CD4-positive, alpha-beta T cell (primary cell): ENCODE measurements around the gene CACNA2D3. TPM values are rescaled to one million over a fixed set of nuclear protein-coding genes. Genes with fewer than 3 reads are reported as not detected.

Experiments used
- ATAC-seq: fragments of 200-7000 bp; cut with Tn5 transposase; one replicate; pipeline ENCODE4 v1.10.0; 2022; ENCODE audit warnings: mild to moderate bottlenecking; ENCODE audit not compliant: poor library complexity
- CTCF ChIA-PET: fragments of 350-600 bp; sonication (Branson Sonifier 250); formaldehyde crosslinking; loops from one replicate; lab custom pipeline; 2021; ENCODE audit warnings: antibody characterized with exemption, inconsistent platforms; lab: Charles Lee
- POLR2A ChIA-PET: fragments of 350-600 bp; sonication (Branson Sonifier 250); formaldehyde crosslinking; loops from one replicate; lab custom pipeline; 2021; ENCODE audit warnings: antibody characterized with exemption, inconsistent platforms; lab: Charles Lee
- DNase-seq, 14 experiments: peaks; one replicate each; pipeline ENCODE4 v3.0.0-alpha.2; 2013 to 2020; ENCODE audit warnings: mixed read lengths in 2 of 14
- H3K27ac ChIP-seq, 2 donors: one replicate each; pipeline versions ENCODE4 v1.5.1 to v1.7.0; 2013; ENCODE audit warnings: low read length in 2 of 2, low read depth in 1 of 2, mild to moderate bottlenecking in 1 of 2
- H3K27me3 ChIP-seq, 2 experiments: 1 replicate in 1 of 2; 2 replicates in 1 of 2; pipeline versions ENCODE4 v1.6.1 to v1.7.0; 2013; ENCODE audit warnings: low read length in 2 of 2, control low read depth in 1 of 2, mild to moderate bottlenecking in 1 of 2, moderate library complexity in 1 of 2; ENCODE audit not compliant: insufficient read depth in 2 of 2, control insufficient read depth in 1 of 2
- H3K36me3 ChIP-seq: one replicate; pipeline ENCODE4 v1.6.1; 2013; ENCODE audit warnings: low read length, control low read depth; ENCODE audit not compliant: insufficient read depth
- H3K4me1 ChIP-seq: one replicate; pipeline ENCODE4 v1.6.1; 2013; ENCODE audit warnings: low read length, control low read depth; ENCODE audit not compliant: insufficient read depth
- H3K4me3 ChIP-seq: one replicate; pipeline ENCODE4 v1.5.1; 2013; ENCODE audit warnings: mild to moderate bottlenecking, low read length, moderate library complexity
- H3K9me3 ChIP-seq, 2 experiments: 1 replicate in 1 of 2; 2 replicates in 1 of 2; pipeline versions ENCODE4 v1.6.1 to v1.7.0; 2013; ENCODE audit warnings: low read length in 2 of 2, mild to moderate bottlenecking in 2 of 2, control low read depth in 1 of 2, moderate library complexity in 1 of 2; ENCODE audit not compliant: control insufficient read depth in 1 of 2, insufficient read depth in 1 of 2
- H3K27ac Mint-ChIP-seq: one replicate; pipeline ENCODE4 v1.8.0; 2020; ENCODE audit warnings: mixed read lengths
- H3K27me3 Mint-ChIP-seq: one replicate; pipeline ENCODE4 v1.8.0; 2021; ENCODE audit warnings: mixed read lengths
- H3K36me3 Mint-ChIP-seq: one replicate; pipeline ENCODE4 v1.8.0; 2021; ENCODE audit warnings: low read depth, mixed read lengths
- H3K4me1 Mint-ChIP-seq: one replicate; pipeline ENCODE4 v1.8.0; 2021; ENCODE audit warnings: low read depth, mixed read lengths
- H3K4me3 Mint-ChIP-seq: one replicate; pipeline ENCODE4 v1.8.0; 2020; ENCODE audit warnings: mild to moderate bottlenecking, mixed read lengths
- H3K9me3 Mint-ChIP-seq: one replicate; pipeline ENCODE4 v1.8.0; 2020; ENCODE audit warnings: mixed read lengths
- CTCF ChIP-seq: fragments of 200-600 bp; IDR thresholded peaks from one replicate; pipeline ENCODE4 v1.8.0; 2022; ENCODE audit warnings: antibody characterized with exemption, mild to moderate bottlenecking
- intact Hi-C, 2 experiments: fragments of 100-400 bp; cut with DNase I in 1 of 2; cut with micrococcal nuclease in 1 of 2; formaldehyde crosslinking; loops; one replicate each; pipeline versions ENCODE4 v1.15.1 to v1.9.0; 2023 to 2025; cut with DNase I, micrococcal nuclease
- total RNA-seq, 174 experiments: library from RNA in 2 of 174; stranded (reverse) in 2 of 174; gene quantifications; one replicate each; pipeline ENCODE4 v1.2.3 and lab custom pipeline; 2021 to 2026

Gene CACNA2D3
- total RNA-seq, 2 experiments from 2014 or later = 0.08 TPM; not detected in 1

- ChIA-PET CTCF (no interaction called here), POLR2A (no interaction called here)
- H3K9me3 ChIP-seq = peaks cover 0 to 2% of the 10 kb centered on the region in 2 experiments
Observed at GRCh38 chr3:54608041-54608440, 485.7 kb downstream of the CACNA2D3 start.

GRCh38 chr3:54619053-54619452 lies 496.7 kb downstream of the CACNA2D3 start:
- no peak for TF ChIP-seq CTCF
- Mint-ChIP-seq H3K27ac (no peak overlapping the region), H3K27me3 (no peaks in the 10 kb centered on the region), H3K36me3 (no peaks in the 10 kb centered on the region), H3K4me3 (no peak overlapping the region), H3K9me3 (peaks cover 3% of the 10 kb centered on the region), H3K4me1 (no peaks in the 10 kb centered on the region)
- DNase-seq (no peak), ATAC-seq (no peak)
- Histone ChIP-seq H3K9me3 (peaks cover 0 to 9% of the 10 kb centered on the region in 2 experiments), H3K4me1 (no peaks in the 10 kb centered on the region), H3K27ac (no peak overlapping the region), H3K27me3 (no peaks in the 10 kb centered on the region), H3K4me3 (no peak overlapping the region), H3K36me3 (no peaks in the 10 kb centered on the region)
- POLR2A ChIA-PET = no interaction called here
- intact Hi-C loops = loop anchor here in 1 of 2 experiments (5.0 kb wide), 1 partner anchor 883 kb away; no protein-coding TSS in a partner anchor
- CTCF ChIA-PET = no interaction called here

More at GRCh38 chr3:54608041-54608440, 485.7 kb downstream of the CACNA2D3 start:
- peaks cover 4% of the 10 kb centered on the region for H3K9me3 Mint-ChIP-seq
- H3K4me3 Mint-ChIP-seq = no peak overlapping the region
- DNase-seq (no peak), ATAC-seq (no peak)
- H3K27ac ChIP-seq = no peak overlapping the region
- H3K27me3 ChIP-seq = no peaks in the 10 kb centered on the region
- H3K4me1 ChIP-seq = no peaks in the 10 kb centered on the region
- H3K4me1 Mint-ChIP-seq = no peaks in the 10 kb centered on the region
- H3K27ac Mint-ChIP-seq = no peak overlapping the region
- no peak overlapping the region for H3K4me3 ChIP-seq
- intact Hi-C loops = no loop called here
- no peak for TF ChIP-seq CTCF
- H3K27me3 Mint-ChIP-seq = no peaks in the 10 kb centered on the region
- H3K36me3 ChIP-seq = no peaks in the 10 kb centered on the region
- no peaks in the 10 kb centered on the region for H3K36me3 Mint-ChIP-seq

- DNase-seq = no peak
- no peak overlapping the region for H3K4me3 ChIP-seq
- Mint-ChIP-seq H3K27me3 (no peaks in the 10 kb centered on the region), H3K4me3 (no peak overlapping the region), H3K27ac (no peak overlapping the region), H3K36me3 (no peaks in the 10 kb centered on the region), H3K9me3 (peaks cover 3% of the 10 kb centered on the region), H3K4me1 (no peaks in the 10 kb centered on the region)
- intact Hi-C loops = loop anchor here in 1 of 2 experiments (5.0 kb wide), 1 partner anchor 883 kb away; no protein-coding TSS in a partner anchor
- H3K27me3 ChIP-seq = no peaks in the 10 kb centered on the region
- H3K36me3 ChIP-seq = no peaks in the 10 kb centered on the region
- POLR2A ChIA-PET = no interaction called here
- H3K4me1 ChIP-seq = no peaks in the 10 kb centered on the region
- ATAC-seq = no peak
- H3K27ac ChIP-seq = no peak overlapping the region
- H3K9me3 ChIP-seq = peaks cover 0 to 9% of the 10 kb centered on the region in 2 experiments
- CTCF ChIA-PET = no interaction called here
- TF ChIP-seq CTCF = no peak
Observed at GRCh38 chr3:54619531-54619930, 497.2 kb downstream of the CACNA2D3 start.
